PC-3 (cell line): Measurements from ENCODE around the gene MRAS.

Experiments used
- CTCF ChIP-seq: fragments of 300-600 bp; sonication (generic); conservative IDR thresholded peaks from 2 replicates; pipeline ENCODE4 v1.5.1; 2017; ENCODE audit warnings: antibody characterized with exemption, low read depth, mild to moderate bottlenecking, low read length
- EZH2 ChIP-seq: fragments of 300-600 bp; sonication (generic); IDR thresholded peaks from one replicate; pipeline ENCODE4 v1.6.1; 2017; ENCODE audit warnings: antibody characterized with exemption, mild to moderate bottlenecking, low read length; ENCODE audit not compliant: unreplicated experiment
- EZH2phosphoT487 ChIP-seq: fragments of 300-600 bp; sonication (generic); IDR thresholded peaks from 2 replicates; pipeline ENCODE4 v1.6.1; 2018; ENCODE audit warnings: mild to moderate bottlenecking, antibody characterized with exemption, low read length, borderline replicate concordance

GRCh38 chr3:138443091-138443490 lies 94.7 kb downstream of the MRAS start:
- no peak for TF ChIP-seq CTCF
- TF ChIP-seq EZH2phosphoT487, result no peak
- TF ChIP-seq EZH2, result no peak
